IMR-90 (cell line): ENCODE measurements around the gene PPARG.

Experiments used
- BHLHE40 ChIP-seq: fragments of 150-350 bp; IDR thresholded peaks from 2 replicates; pipeline ENCODE4 v1.6.1; 2016; ENCODE audit warnings: mild to moderate bottlenecking, low read depth, low read length
- CEBPB ChIP-seq: IDR thresholded peaks from 2 replicates; pipeline ENCODE4 v1.6.1; 2012; ENCODE audit warnings: low read depth, low read length, improper control_type of control experiment
- CTCF ChIP-seq: conservative IDR thresholded peaks from 2 replicates; pipeline ENCODE4 v1.5.1; 2012; ENCODE audit warnings: mild to moderate bottlenecking, low read depth, low read length, improper control_type of control experiment
- FOS ChIP-seq: fragments of 150-350 bp; IDR thresholded peaks from 2 replicates; pipeline ENCODE4 v1.6.1; 2016; ENCODE audit warnings: low read depth, low read length
- MXI1 ChIP-seq: IDR thresholded peaks from 2 replicates; pipeline ENCODE4 v1.6.1; 2012; ENCODE audit warnings: low read depth, mild to moderate bottlenecking, low read length, moderate library complexity, borderline replicate concordance
- POLR2A ChIP-seq: IDR thresholded peaks from 2 replicates; pipeline ENCODE4 v1.6.1; 2012; ENCODE audit warnings: mild to moderate bottlenecking, low read depth, low read length
- RAD21 ChIP-seq: IDR thresholded peaks from 2 replicates; pipeline ENCODE4 v1.6.1; 2012; ENCODE audit warnings: low read length, improper control_type of control experiment
- SMC3 ChIP-seq: fragments of 150-350 bp; IDR thresholded peaks from 2 replicates; pipeline ENCODE4 v1.6.1; 2016; ENCODE audit warnings: low read depth, mild to moderate bottlenecking, antibody characterized with exemption, low read length, moderate library complexity

GRCh38 chr3:12289524-12289923 lies 654 bp downstream of the PPARG start:
- TF ChIP-seq POLR2A (no peak), CTCF (no peak), RAD21 (no peak), MXI1 (no peak), CEBPB (no peak), SMC3 (no peak), BHLHE40 (no peak), FOS (no peak)
